Uterus (tissue), 2 donors: ENCODE results near the gene ATCAY.

Experiments used
- POLR2A ChIP-seq, 2 donors: fragments of 450-650 bp; IDR thresholded peaks; one replicate each; pipeline ENCODE4 v1.6.1; 2016; ENCODE audit warnings: antibody characterized with exemption in 2 of 2, mild to moderate bottlenecking in 1 of 2, moderate library complexity in 1 of 2
- TF ChIP-seq, protein P1 (sequence below), 4 experiments: fragments of 200-600 bp in 2 of 4; fragments of 450-650 bp in 2 of 4; sonication (generic) in 2 of 4; IDR thresholded peaks; one replicate each; pipeline ENCODE4 v1.5.1; 2016 to 2019; ENCODE audit warnings: antibody characterized with exemption in 4 of 4, mild to moderate bottlenecking in 2 of 4, moderate library complexity in 1 of 4

DNA sequence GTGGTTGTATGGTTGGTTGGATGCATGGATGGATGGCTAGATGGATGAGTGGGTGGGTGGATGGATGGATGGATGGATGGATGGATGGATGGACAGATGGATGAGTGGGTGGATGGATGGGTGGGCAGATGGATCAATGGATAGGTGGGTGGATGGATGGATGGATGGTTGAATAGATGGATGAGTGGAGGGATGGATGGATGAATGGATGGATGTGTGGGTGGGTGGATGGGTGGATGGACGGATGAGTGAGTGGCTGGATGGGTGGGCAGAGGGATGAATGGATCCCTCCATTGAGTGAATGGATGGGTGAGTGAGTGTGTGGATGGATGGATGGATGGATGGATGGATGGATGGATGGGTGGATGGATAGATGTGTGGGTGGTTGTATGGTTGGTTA lies 43.4 kb downstream of the ATCAY start:
- TF ChIP-seq, protein P1, sequence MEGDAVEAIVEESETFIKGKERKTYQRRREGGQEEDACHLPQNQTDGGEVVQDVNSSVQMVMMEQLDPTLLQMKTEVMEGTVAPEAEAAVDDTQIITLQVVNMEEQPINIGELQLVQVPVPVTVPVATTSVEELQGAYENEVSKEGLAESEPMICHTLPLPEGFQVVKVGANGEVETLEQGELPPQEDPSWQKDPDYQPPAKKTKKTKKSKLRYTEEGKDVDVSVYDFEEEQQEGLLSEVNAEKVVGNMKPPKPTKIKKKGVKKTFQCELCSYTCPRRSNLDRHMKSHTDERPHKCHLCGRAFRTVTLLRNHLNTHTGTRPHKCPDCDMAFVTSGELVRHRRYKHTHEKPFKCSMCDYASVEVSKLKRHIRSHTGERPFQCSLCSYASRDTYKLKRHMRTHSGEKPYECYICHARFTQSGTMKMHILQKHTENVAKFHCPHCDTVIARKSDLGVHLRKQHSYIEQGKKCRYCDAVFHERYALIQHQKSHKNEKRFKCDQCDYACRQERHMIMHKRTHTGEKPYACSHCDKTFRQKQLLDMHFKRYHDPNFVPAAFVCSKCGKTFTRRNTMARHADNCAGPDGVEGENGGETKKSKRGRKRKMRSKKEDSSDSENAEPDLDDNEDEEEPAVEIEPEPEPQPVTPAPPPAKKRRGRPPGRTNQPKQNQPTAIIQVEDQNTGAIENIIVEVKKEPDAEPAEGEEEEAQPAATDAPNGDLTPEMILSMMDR (IDR thresholded peaks at IDR 0.05) = no peak
- no peak for TF ChIP-seq POLR2A (IDR thresholded peaks at IDR 0.05)
